Cardiac muscle cell (in vitro differentiated cells and primary cell): ENCODE measurements around the gene KCNH8. TPM values are rescaled to one million over a fixed set of nuclear protein-coding genes. Genes with fewer than 3 reads are reported as not detected.

ENCODE experiments used
- DNase-seq, 2 donors: peaks; one replicate each; pipeline versions ENCODE4 v3.0.0 to v3.0.0-alpha.2; 2010 to 2017; ENCODE audit warnings: low read depth in 1 of 2, low spot score in 1 of 2
- H3K27ac ChIP-seq: fragments of 200-600 bp; sonication (generic); 2 replicates; pipeline ENCODE4 v1.5.1; 2016
- H3K27me3 ChIP-seq: fragments of 200-600 bp; sonication (generic); 2 replicates; pipeline ENCODE4 v1.6.0; 2016; ENCODE audit warnings: control low read depth
- H3K36me3 ChIP-seq: fragments of 200-600 bp; sonication (generic); 2 replicates; pipeline ENCODE4 v1.5.1; 2016; ENCODE audit warnings: control low read depth
- H3K4me1 ChIP-seq: fragments of 200-600 bp; sonication (generic); 2 replicates; pipeline ENCODE4 v1.8.1; 2017; ENCODE audit warnings: low read depth, mild to moderate bottlenecking, mixed run types
- H3K4me3 ChIP-seq: fragments of 200-600 bp; sonication (generic); 2 replicates; pipeline ENCODE4 v1.5.1; 2016; ENCODE audit warnings: mild to moderate bottlenecking
- H3K9me3 ChIP-seq: fragments of 200-600 bp; sonication (generic); 2 replicates; pipeline ENCODE4 v1.5.1; 2017; ENCODE audit warnings: low read depth, mild to moderate bottlenecking, control low read depth
- polyA plus RNA-seq: library from polyadenylated mRNA; unstranded; fragments of >200 nt; fragmentation: Nextera tagmentation; extraction: Ambion mirVana; gene quantifications from 2 replicates; pipeline ENCODE4 v1.2.1, GENCODE V29; 2016
- total RNA-seq: library from RNA; depleted of rRNA; stranded (reverse); fragments of >200 nt; gene quantifications from 2 replicates; pipeline ENCODE4 v1.2.3, GENCODE V29; 2016
- TF ChIP-seq, protein P1 (sequence below): IDR thresholded peaks from 2 replicates; pipeline ENCODE4 v1.5.1; 2012; ENCODE audit warnings: low read depth, mild to moderate bottlenecking, low read length

KCNH8 gene
- total and polyA plus RNA-seq, 2 experiments from 2014 or later = 0.86 TPM; not detected in 1

DNA sequence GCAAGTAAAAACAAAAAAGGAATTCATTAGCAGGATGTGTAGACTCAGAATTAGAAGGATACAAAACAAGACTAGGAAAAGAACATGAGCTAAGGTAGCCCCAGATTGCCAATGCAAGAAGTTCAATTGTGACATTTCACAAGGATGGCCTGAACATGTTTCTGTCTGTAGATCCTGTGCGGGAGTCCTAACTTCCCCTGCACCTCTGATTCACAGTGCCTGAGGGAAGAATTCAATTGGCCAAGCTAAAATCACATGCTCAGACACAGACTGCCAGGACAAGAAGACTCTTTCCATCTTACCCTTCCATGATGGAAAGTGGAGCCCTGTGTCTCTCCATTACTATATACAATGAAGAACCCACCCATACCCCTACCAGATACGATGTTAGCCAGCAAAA, 251.5 kb downstream of the KCNH8 start:
- Histone ChIP-seq H3K27me3 (no peaks in the 10 kb centered on the region), H3K27ac (no peak overlapping the region), H3K36me3 (no peaks in the 10 kb centered on the region), H3K9me3 (no peaks in the 10 kb centered on the region), H3K4me3 (no peak overlapping the region), H3K4me1 (no peaks in the 10 kb centered on the region)
- TF ChIP-seq, protein P1, sequence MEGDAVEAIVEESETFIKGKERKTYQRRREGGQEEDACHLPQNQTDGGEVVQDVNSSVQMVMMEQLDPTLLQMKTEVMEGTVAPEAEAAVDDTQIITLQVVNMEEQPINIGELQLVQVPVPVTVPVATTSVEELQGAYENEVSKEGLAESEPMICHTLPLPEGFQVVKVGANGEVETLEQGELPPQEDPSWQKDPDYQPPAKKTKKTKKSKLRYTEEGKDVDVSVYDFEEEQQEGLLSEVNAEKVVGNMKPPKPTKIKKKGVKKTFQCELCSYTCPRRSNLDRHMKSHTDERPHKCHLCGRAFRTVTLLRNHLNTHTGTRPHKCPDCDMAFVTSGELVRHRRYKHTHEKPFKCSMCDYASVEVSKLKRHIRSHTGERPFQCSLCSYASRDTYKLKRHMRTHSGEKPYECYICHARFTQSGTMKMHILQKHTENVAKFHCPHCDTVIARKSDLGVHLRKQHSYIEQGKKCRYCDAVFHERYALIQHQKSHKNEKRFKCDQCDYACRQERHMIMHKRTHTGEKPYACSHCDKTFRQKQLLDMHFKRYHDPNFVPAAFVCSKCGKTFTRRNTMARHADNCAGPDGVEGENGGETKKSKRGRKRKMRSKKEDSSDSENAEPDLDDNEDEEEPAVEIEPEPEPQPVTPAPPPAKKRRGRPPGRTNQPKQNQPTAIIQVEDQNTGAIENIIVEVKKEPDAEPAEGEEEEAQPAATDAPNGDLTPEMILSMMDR = no peak
- no peak for DNase-seq

DNA sequence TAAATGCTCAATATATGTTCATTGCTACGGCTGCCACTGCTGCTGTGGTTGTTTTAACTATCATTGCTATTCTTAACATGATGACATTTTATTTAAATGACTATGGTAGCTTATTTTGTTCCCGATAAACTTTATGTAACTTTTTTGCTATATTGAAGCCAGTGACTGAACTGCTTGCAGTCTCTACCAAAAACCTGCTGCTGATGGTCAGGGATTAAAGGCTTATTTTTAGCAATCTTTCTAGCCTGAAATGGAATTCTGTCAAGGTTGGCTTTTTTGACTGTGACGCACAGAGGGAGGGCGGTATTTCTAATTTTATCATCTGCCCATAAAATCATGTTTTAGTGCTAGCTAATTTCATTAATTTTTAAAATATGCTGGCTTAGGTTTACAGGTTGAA, 271.8 kb downstream of the KCNH8 start:
- no peaks in the 10 kb centered on the region for H3K27me3 ChIP-seq
- H3K4me1 ChIP-seq = no peaks in the 10 kb centered on the region
- H3K4me3 ChIP-seq = no peak overlapping the region
- no peaks in the 10 kb centered on the region for H3K9me3 ChIP-seq
- no peak for DNase-seq
- no peaks in the 10 kb centered on the region for H3K36me3 ChIP-seq
- H3K27ac ChIP-seq = no peak overlapping the region
- TF ChIP-seq, protein P1 = no peak

DNA sequence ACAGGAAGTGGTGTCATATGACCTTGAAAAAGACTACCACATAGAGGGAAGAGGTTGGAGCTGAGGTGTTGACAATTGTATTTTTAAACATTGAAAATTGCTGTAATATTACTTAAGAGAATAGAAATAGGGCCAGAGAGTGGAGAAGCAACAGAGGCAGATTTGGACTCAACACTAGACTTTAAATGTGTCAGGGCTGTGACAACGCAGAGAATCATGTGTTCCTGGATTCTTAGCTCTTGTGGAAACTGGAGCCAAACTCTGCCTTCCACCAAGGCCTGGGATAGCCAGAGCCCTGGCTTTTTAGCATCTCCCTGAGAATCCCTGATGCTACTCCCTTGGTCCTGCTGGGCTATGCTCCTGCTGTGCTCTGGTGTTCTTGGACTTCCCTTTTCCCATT, 277.5 kb downstream of the KCNH8 start:
- Histone ChIP-seq H3K36me3 (no peaks in the 10 kb centered on the region), H3K4me3 (no peak overlapping the region), H3K27me3 (no peaks in the 10 kb centered on the region), H3K9me3 (no peaks in the 10 kb centered on the region), H3K4me1 (no peaks in the 10 kb centered on the region), H3K27ac (no peak overlapping the region)
- DNase-seq = no peak
- TF ChIP-seq, protein P1 = no peak

GRCh38 chr3:19427422-19428149, 279.3 kb downstream of the KCNH8 start:
- Histone ChIP-seq H3K36me3 (no peaks in the 10 kb centered on the region), H3K4me1 (no peaks in the 10 kb centered on the region), H3K9me3 (no peaks in the 10 kb centered on the region), H3K27me3 (no peaks in the 10 kb centered on the region), H3K4me3 (no peak overlapping the region), H3K27ac (no peak overlapping the region)
- no peak for DNase-seq
- TF ChIP-seq, protein P1 = no peak

- Histone ChIP-seq H3K4me3 (no peak overlapping the region), H3K9me3 (no peaks in the 10 kb centered on the region), H3K27ac (no peak overlapping the region), H3K36me3 (no peaks in the 10 kb centered on the region), H3K27me3 (no peaks in the 10 kb centered on the region), H3K4me1 (peaks cover 3% of the 10 kb centered on the region)
- DNase-seq = no peak
- TF ChIP-seq, protein P1 = no peak
Observed at GRCh38 chr3:19428729-19429128, 280.4 kb downstream of the KCNH8 start.
